GM18909 (cell line): ENCODE data around the gene ABCG1.

ENCODE experiments used
- ATAC-seq: cut with Tn5 transposase; IDR thresholded peaks from one replicate; pipeline ENCODE4 v1.9.1; 2021; ENCODE audit warnings: mild to moderate bottlenecking; ENCODE audit not compliant: unreplicated experiment, poor library complexity

The ABCG1 gene

DNA sequence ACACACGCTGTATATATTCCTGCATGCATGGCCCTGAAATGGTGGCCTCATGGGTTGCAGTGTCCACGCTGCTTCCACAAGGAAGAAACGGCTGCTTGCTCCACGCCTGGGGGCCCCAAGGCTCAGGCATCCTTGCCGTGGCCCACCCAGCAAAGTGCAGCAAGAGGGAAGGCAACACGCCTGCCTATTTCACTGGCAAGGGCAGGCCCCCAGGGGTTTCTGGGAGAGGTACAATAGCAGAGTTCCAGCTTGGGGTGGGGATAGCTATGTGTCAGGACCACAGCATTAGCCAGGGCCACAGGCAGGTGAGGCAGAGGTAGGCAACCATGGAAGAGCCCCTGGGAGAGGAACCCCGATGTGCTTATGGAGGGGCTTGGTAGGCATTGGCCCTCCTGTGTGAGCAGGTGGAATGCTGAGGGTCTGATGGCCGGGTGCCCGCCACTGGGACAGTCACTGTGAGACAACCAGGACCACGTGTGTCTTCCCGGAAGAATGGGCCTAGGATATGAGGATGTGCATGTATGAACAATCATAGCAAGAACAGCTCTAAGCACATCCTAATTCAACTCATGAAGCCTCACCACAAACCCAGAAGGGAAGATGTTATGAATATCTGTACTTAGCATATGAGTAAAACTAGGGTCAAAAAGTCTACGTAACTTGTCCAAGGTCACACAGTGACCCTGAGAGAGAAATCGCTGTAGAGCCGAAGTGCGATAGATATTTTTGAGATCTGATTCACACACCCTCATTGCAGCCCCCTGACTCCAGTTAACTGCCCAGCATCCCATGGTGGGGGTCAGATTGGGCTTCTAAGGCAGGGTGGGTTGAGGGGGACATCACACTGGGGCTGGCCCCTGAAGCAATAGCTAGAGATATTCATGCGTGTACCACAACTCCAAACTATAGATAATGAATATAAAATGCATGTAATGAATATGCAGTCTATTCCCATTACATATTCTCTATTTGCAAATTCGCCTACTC, 120.1 kb downstream of the ABCG1 start:
- no peak for ATAC-seq

DNA sequence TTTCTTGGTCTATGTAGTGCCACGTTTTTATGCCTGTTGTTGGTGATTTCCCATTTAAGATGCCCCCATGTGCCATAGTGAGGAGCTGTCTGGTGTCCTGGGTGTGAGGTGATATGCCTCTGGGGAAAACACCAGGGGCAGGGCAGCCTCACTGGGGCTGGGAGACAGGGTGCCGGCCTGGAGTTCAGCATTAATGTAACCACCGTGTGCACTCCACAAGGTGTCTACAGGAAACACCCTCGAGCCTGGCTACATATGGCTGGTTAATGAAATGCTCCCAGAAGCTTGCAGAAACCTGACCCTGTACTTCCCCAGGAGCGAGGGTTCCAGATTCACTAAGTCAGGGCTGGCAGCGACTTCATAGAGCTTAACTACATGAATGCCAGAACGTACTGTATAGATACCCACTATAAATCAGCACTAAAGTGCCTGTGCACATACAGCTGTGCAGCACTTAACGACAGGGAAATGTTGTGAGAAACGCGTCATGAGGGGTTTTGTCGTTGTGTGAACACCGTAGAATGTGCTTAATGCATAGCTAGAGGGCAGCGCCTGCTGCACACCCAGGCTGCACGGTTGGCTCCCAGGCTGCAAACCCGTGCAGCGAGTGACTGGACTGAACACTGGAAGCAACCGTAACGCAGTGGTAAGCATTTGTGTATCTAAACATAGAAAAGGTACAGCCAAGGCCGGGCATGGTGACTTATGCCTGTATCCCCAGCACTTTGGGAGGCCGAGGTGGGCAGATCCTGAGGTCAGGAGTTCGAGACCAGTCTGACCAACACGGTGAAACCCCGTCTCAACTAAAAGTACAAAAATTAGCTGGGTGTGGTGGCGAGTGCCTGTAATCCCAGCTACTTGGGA, 121.5 kb downstream of the ABCG1 start:
- ATAC-seq: no peak

DNA sequence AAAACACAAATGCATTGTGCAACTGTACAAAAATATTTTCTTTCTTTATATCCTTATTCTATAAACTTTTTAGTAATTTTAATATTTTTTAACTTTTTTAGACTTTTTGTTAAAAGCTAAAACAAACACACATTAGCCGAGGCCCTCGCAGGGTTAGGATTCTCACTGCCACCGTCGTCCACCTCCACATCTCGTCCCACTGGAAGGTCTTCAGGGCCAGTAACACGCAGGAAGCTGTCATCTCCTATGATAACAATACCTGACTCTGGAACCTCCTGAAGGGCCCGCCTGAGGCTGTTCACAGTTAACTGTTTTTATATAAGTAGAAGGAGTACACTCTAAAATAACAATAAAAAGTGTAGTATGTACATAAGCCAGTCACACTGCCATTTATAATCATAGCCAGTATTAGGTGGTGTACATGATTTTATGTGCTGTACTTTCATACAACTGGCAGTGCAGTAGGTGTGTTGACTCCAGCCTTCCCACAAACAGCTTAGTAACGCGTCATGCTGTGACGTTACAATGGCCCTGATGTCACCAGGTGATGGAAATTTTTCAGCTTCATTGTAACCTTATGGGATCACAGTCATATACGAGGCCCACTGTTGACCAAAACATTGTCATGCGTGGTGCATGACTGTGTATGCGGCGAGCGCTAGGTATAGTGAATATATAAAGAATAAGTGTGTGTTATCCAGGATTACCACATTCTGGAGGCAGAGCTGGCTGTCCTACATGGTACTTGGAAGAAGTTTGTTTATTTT, 123.0 kb downstream of the ABCG1 start:
- no peak for ATAC-seq

DNA sequence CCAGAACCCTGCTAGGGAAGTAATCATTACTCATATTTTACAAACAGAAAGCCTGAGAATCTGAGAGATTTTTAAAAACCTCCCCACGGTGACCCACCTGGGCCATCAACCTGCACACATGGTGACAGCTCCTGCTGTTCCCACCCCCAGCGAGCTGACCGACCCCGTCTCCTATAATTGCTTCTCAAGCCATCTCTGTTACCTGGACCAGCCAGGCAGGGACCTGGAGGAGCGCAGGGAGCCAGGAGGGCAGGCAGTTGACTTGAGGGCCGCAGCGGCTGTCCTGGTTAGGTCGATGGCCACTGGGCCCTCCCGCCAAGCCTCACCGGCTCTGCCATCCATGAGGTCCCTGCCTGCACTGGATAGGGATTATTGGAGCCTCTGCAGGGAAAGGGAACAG, 124.2 kb downstream of the ABCG1 start:
- no peak for ATAC-seq

DNA sequence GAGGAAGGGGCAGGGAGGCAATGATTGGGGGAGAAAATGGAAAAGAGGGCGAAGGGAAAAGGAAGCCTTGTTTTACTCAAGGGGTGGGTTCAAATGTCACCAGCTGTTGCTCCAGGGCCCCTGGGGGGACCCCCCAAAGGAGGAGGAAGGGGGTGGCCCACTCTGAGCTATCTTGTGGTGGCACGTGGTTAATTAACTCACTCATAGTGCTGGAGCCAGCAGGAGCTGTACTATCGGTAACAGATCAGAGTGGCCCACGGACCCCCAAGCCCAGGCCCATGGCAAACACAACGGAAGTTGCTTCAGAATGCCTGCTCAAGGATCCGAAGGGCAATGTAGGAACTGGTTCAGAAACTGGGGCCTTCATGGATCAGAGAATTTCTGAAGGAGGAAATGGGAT, 124.6 kb downstream of the ABCG1 start:
- ATAC-seq: no peak

DNA sequence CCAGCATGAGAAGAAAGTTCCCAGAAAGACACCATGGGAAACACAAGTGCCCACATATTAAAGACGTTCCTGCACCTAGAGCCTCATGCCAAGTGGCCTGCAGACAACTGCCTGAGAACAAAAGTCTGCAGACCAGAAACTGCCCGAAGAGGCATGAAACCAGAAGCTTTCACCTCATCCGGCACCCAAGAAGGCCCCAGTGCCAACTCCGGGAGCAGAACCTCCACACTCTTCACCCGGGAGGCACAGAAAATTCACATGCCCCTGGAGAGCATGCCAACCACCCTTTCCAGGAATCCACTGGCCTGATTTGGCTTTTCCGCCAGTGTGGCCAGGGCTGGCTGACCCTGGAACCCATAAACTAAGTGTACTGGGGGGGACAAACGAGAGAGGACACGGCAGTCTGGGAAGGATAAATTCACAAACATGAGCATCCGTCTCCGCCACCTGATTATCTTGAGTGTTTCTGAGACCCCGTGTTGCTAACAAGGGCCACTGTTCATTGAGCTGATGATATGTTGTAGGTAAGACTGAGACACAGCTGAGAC, 125.1 kb downstream of the ABCG1 start:
- no peak for ATAC-seq

DNA sequence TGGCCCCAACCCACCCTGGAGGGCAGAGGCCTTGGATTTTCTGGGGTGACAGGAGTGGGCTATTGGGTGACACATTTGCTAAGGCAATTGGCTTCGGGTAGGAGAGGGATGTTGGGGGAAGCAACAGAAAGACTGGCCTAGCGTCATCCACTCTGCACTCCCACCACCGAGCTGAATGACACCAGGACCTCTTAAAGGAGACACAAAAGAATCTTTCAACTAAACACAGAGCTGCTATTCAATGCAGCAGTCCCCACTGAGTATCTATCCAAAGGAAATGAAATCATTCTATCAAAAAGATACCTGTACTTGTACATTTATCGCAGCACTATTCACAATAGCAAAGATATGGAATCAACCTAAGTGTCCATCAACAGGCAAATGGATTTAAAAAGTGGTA, 125.7 kb downstream of the ABCG1 start:
- no peak for ATAC-seq

DNA sequence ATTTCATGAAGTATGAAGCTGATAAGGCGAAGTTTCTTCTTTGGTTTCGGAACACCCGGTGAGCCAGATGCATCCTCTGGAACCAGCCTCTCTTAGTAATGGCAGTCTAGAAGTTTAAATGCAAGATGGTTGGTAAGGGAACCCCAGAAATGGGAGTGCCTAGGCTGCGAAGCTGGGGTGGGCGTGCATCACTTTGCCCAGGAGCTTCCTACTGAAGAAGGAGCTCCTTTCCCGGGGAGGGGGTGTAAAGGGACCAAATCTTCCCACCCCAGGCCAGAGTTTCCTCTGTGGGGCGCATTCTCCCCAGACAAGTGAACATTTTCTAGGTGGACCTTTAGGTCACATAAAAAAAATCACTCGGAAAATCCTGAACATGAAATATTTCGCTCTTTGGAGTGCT, 127.5 kb downstream of the ABCG1 start:
- no peak for ATAC-seq
